OCI-LY1 (cell line): Measurements from ENCODE around the gene TMEM179.

Experiments
- H2AFZ ChIP-seq: fragments of 200-600 bp; sonication (generic), shearing (Covaris generic); 2 replicates; pipeline ENCODE4 v1.6.0; 2014; ENCODE audit warnings: antibody characterized with exemption, mild to moderate bottlenecking, low read length
- H3F3A ChIP-seq: fragments of 200-600 bp; sonication (generic), shearing (Covaris generic); 2 replicates; pipeline ENCODE4 v1.6.0; 2014; ENCODE audit warnings: mild to moderate bottlenecking, antibody characterized with exemption, low read length, moderate library complexity; ENCODE audit not compliant: insufficient read depth
- H3K27ac ChIP-seq: fragments of 200-600 bp; sonication (generic); 2 replicates; pipeline ENCODE4 v1.5.1; 2014; ENCODE audit warnings: low read length, mixed run types, mild to moderate bottlenecking, low read depth; ENCODE audit not compliant: poor library complexity, severe bottlenecking
- H3K27me3 ChIP-seq: fragments of 200-600 bp; sonication (generic); 2 replicates; pipeline ENCODE4 v1.6.0; 2014; ENCODE audit warnings: antibody characterized with exemption, mild to moderate bottlenecking, low read length, moderate library complexity; ENCODE audit not compliant: insufficient read depth
- H3K36me3 ChIP-seq: fragments of 200-600 bp; sonication (generic); 2 replicates; pipeline ENCODE4 v1.6.1; 2014; ENCODE audit warnings: mild to moderate bottlenecking, antibody characterized with exemption, low read length, moderate library complexity, mixed read lengths; ENCODE audit not compliant: insufficient read depth
- H3K4me1 ChIP-seq: fragments of 200-600 bp; sonication (generic); 2 replicates; pipeline ENCODE4 v1.5.1; 2014; ENCODE audit warnings: mild to moderate bottlenecking, low read length, moderate library complexity; ENCODE audit not compliant: insufficient read depth, severe bottlenecking
- H3K4me2 ChIP-seq: fragments of 200-600 bp; sonication (generic), shearing (Covaris generic); 2 replicates; pipeline ENCODE4 v1.6.1; 2014; ENCODE audit warnings: low read length
- H3K4me3 ChIP-seq: fragments of 200-600 bp; sonication (generic); 2 replicates; pipeline ENCODE4 v1.5.1; 2014; ENCODE audit warnings: low read length, low read depth, mild to moderate bottlenecking, mixed read lengths; ENCODE audit not compliant: poor library complexity, severe bottlenecking
- H3K79me2 ChIP-seq: fragments of 200-600 bp; shearing (Covaris generic); 2 replicates; pipeline ENCODE4 v1.6.1; 2016; ENCODE audit warnings: mixed run types, low read length, mixed read lengths; ENCODE audit not compliant: insufficient read depth
- H3K9ac ChIP-seq: fragments of 200-600 bp; sonication (generic), shearing (Covaris generic); 2 replicates; pipeline ENCODE4 v1.6.1; 2014; ENCODE audit warnings: mild to moderate bottlenecking, low read length, mixed read lengths
- H3K9me2 ChIP-seq: fragments of 200-600 bp; sonication (generic), shearing (Covaris generic); 2 replicates; pipeline ENCODE4 v1.6.1; 2014; ENCODE audit warnings: low read depth, mild to moderate bottlenecking, low read length, mixed read lengths
- H3K9me3 ChIP-seq: fragments of 200-600 bp; shearing (Covaris generic); 2 replicates; pipeline ENCODE4 v1.6.1; 2014; ENCODE audit warnings: low read length, mixed read lengths
- H4K20me1 ChIP-seq: fragments of 200-600 bp; sonication (generic), shearing (Covaris generic); 2 replicates; pipeline ENCODE4 v1.6.0; 2016; ENCODE audit warnings: mild to moderate bottlenecking, low read length; ENCODE audit not compliant: insufficient read depth
- EZH2 ChIP-seq: fragments of 200-600 bp; sonication (generic), shearing (Covaris generic); IDR thresholded peaks from 2 replicates; pipeline ENCODE4 v1.8.0; 2017; ENCODE audit warnings: borderline replicate concordance, mixed run types, mild to moderate bottlenecking, antibody characterized with exemption, low read length, moderate library complexity, mixed read lengths
- TF ChIP-seq, protein P1 (sequence below): fragments of 200-600 bp; sonication (generic), shearing (Covaris generic); IDR thresholded peaks from 2 replicates; pipeline ENCODE4 v1.5.1; 2017; ENCODE audit warnings: mild to moderate bottlenecking, antibody characterized with exemption, low read length, moderate library complexity, mixed read lengths

The TMEM179 gene

DNA sequence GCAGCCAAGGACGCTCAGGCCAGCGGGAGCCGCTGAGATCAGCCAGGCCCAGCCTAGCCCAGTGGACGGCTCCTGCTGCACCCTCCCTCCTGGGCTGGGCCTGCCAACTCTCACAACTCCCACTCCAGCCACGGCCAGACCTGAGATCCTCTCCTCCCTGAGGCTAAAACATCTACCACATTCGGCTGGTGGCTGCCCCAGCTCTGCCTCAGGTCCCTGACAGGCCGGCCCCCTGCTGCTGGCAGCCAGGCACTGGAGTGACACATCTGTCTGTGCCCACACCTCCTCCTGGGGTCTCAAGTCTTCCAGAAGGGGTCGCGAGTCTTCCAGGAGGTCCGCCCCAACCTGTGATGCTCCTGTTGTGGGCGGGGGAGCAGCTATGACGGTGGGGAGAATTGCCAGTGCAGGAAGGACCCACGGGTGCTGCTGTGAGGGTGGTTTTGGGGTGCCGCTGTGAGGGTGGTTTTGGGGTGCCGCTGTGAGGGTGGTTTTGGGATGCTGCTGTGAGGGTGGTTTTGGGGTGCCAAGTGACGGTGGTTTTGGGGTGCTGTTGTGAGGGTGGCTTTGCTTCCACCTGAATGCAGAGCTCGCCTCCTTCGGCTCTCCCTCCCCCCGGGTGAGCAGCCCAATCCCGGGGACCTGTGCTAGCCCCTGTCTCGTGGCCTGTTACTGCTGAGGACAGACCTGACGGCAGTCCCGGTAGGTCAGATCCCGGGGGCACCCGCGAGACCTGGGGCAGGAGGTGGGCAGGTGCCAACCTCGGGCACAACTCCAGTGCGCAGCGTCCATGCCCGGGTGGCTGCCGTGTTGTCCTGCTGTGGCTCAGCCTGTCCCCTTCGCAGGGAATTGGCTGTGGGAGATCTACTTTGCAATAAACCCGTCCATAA, 52.5 kb downstream of the TMEM179 start:
- Histone ChIP-seq H3K4me1 (no peaks in the 10 kb centered on the region), H4K20me1 (no peaks in the 10 kb centered on the region), H3K27ac (no peak overlapping the region), H3K9me2 (no peaks in the 10 kb centered on the region), H3K4me2 (no peak overlapping the region), H3K9ac (no peak overlapping the region), H3F3A (no peaks in the 10 kb centered on the region), H2AFZ (no peak overlapping the region), H3K4me3 (no peak overlapping the region), H3K79me2 (no peaks in the 10 kb centered on the region), H3K36me3 (no peaks in the 10 kb centered on the region), H3K9me3 (no peaks in the 10 kb centered on the region), H3K27me3 (peaks cover 4% of the 10 kb centered on the region)
- TF ChIP-seq, protein P1, sequence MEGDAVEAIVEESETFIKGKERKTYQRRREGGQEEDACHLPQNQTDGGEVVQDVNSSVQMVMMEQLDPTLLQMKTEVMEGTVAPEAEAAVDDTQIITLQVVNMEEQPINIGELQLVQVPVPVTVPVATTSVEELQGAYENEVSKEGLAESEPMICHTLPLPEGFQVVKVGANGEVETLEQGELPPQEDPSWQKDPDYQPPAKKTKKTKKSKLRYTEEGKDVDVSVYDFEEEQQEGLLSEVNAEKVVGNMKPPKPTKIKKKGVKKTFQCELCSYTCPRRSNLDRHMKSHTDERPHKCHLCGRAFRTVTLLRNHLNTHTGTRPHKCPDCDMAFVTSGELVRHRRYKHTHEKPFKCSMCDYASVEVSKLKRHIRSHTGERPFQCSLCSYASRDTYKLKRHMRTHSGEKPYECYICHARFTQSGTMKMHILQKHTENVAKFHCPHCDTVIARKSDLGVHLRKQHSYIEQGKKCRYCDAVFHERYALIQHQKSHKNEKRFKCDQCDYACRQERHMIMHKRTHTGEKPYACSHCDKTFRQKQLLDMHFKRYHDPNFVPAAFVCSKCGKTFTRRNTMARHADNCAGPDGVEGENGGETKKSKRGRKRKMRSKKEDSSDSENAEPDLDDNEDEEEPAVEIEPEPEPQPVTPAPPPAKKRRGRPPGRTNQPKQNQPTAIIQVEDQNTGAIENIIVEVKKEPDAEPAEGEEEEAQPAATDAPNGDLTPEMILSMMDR = no peak
- TF ChIP-seq EZH2 = no peak

DNA sequence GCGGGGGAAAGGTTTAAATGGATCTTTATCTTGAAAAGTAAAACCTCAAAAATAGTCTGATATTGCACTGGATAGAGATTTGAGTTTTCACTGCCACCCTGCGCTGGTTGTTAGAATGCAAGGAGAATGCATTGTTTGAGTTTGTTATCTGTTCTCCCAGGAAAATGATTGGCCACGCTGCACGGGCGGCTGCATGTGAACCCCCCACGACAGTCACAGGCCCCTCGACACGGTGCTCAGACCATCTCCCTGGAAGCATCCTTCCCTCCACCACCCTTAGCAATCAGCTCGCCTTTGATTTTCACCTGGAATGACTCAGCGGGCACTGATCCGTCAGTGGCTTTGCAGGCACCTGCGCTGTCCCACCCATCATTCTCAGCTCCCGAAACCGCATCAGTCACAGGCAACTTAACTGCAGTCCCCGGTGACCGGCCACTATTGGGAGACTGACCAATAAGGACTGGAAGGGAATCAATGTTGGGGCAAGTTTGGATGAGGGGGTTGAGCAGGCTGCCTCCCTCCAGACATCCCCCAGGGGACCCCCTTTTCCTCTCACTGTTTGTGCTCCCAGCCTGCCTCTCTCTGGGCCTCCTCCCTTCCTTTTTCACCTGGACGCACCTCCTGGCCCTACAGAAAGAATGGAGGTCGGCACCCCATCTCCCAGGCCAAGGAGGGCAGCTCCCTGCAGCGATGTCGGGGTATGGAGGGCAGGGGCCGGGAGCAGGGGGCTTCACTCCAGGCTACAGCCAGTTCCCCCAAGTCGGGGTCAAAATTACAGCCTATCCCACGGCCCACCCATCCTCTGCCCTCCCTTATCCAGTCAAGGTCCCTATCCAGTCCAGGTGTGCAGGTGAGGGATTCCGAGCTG, 53.5 kb downstream of the TMEM179 start:
- H3K79me2 ChIP-seq = no peaks in the 10 kb centered on the region
- H3F3A ChIP-seq = no peaks in the 10 kb centered on the region
- H3K27me3 ChIP-seq = peaks cover 4% of the 10 kb centered on the region; the same call in 1 of the 2 replicates
- H3K9ac ChIP-seq = no peak overlapping the region
- TF ChIP-seq, protein P1 = no peak; the same call in 1 of the 2 replicates
- no peak for TF ChIP-seq EZH2
- no peaks in the 10 kb centered on the region for H3K9me3 ChIP-seq
- no peaks in the 10 kb centered on the region for H4K20me1 ChIP-seq
- H2AFZ ChIP-seq = no peak overlapping the region
- no peak overlapping the region for H3K4me2 ChIP-seq
- H3K36me3 ChIP-seq = no peaks in the 10 kb centered on the region
- H3K27ac ChIP-seq = no peak overlapping the region
- no peak overlapping the region for H3K4me3 ChIP-seq
- H3K9me2 ChIP-seq = no peaks in the 10 kb centered on the region
- H3K4me1 ChIP-seq = no peaks in the 10 kb centered on the region

DNA sequence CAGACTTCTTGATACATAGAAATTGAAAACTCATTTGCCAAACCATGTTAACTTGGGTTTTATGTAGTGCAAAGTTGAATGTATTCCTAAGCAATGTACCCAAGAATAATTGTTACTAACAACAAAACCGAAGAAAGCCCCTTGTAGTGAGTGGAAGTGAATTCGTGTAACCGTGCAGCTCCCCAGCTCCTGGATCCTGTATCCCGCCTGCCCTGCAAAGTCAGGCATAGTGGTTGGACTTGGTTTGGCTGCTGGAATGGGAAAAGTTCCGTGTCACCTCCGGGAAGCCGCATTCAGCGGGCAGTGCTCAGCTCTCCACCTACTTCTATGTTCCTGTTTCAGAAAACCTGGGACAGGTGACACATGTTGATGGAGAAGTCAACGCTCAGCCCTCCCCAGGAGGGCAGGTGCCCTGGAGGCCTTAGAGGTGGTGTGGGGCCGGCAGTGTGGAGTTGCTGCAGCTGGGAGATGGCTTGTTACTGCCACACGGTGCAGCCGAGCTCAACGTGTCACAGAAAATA, 54.2 kb downstream of the TMEM179 start:
- Histone ChIP-seq H3K79me2 (no peaks in the 10 kb centered on the region), H4K20me1 (no peaks in the 10 kb centered on the region), H3K9me2 (no peaks in the 10 kb centered on the region), H3K27ac (no peak overlapping the region), H3K4me2 (no peak overlapping the region), H3F3A (no peaks in the 10 kb centered on the region), H3K4me1 (no peaks in the 10 kb centered on the region), H3K9me3 (no peaks in the 10 kb centered on the region), H2AFZ (no peak overlapping the region), H3K9ac (no peak overlapping the region), H3K36me3 (no peaks in the 10 kb centered on the region), H3K4me3 (no peak overlapping the region), H3K27me3 (peaks cover 5% of the 10 kb centered on the region; the same call in 1 of the 2 replicates)
- TF ChIP-seq EZH2 = no peak
- TF ChIP-seq, protein P1 = no peak
